PC-3 (cell line): ENCODE data around the gene TAX1BP3. TPM values are rescaled to one million over a fixed set of nuclear protein-coding genes. Genes with fewer than 3 reads are reported as not detected.

Experiments
- ATAC-seq: fragments of 200-7000 bp; cut with Tn5 transposase; 2 replicates; pipeline ENCODE4 v1.9.1; 2020; ENCODE audit warnings: mild to moderate bottlenecking, moderate library complexity
- BruUV-seq: library from RNA; stranded (reverse); fragments of 400-500 nt; replicated peaks from 2 replicates; lab custom pipeline; 2021; lab: Mats Ljungman, UMichigan
- CTCF ChIA-PET: fragments of 300-600 bp; sonication (Branson Sonifier 250); formaldehyde crosslinking; loops from one replicate; lab custom pipeline; 2022; ENCODE audit warnings: antibody characterized with exemption; lab: Charles Lee
- POLR2A ChIA-PET: fragments of 300-600 bp; sonication (Branson Sonifier 250); formaldehyde crosslinking; loops from one replicate; lab custom pipeline; 2022; ENCODE audit warnings: antibody characterized with exemption; ENCODE audit not compliant: unreplicated experiment; lab: Charles Lee
- DNase-seq: peaks from one replicate; pipeline ENCODE4 v3.0.0-alpha.2; 2015
- H2AFZ ChIP-seq: fragments of 300-600 bp; sonication (generic); 2 replicates; pipeline ENCODE4 v1.6.0; 2016; ENCODE audit warnings: antibody characterized with exemption, low read length
- H3F3A ChIP-seq: fragments of 300-600 bp; sonication (generic); one replicate; pipeline ENCODE4 v1.6.0; 2017; ENCODE audit warnings: antibody characterized with exemption, low read length, control low read depth, mild to moderate bottlenecking; ENCODE audit not compliant: unreplicated experiment
- H3K27ac ChIP-seq: fragments of 300-600 bp; sonication (generic); 2 replicates; pipeline ENCODE4 v1.5.1; 2016; ENCODE audit warnings: mild to moderate bottlenecking, low read length
- H3K27me3 ChIP-seq: fragments of 300-600 bp; sonication (generic); 2 replicates; pipeline ENCODE4 v1.6.1; 2016; ENCODE audit warnings: low read length, mixed read lengths
- H3K36me3 ChIP-seq: fragments of 300-600 bp; sonication (generic); 2 replicates; pipeline ENCODE4 v1.6.1; 2016; ENCODE audit warnings: low read depth, mixed run types, low read length, mixed read lengths
- H3K4me1 ChIP-seq: fragments of 300-600 bp; sonication (generic); 2 replicates; pipeline ENCODE4 v1.5.1; 2016; ENCODE audit warnings: low read length; ENCODE audit not compliant: insufficient read depth
- H3K4me2 ChIP-seq: fragments of 300-600 bp; sonication (generic); 2 replicates; pipeline ENCODE4 v1.6.0; 2016; ENCODE audit warnings: low read length
- H3K4me3 ChIP-seq: fragments of 300-600 bp; sonication (generic); 2 replicates; pipeline ENCODE4 v1.5.1; 2016; ENCODE audit warnings: mild to moderate bottlenecking, low read length, mixed read lengths
- H3K79me2 ChIP-seq: fragments of 300-600 bp; sonication (generic); 2 replicates; pipeline ENCODE4 v1.6.1; 2017; ENCODE audit warnings: low read length, mixed read lengths
- H3K9ac ChIP-seq: fragments of 300-600 bp; sonication (generic); 2 replicates; pipeline ENCODE4 v1.6.0; 2016; ENCODE audit warnings: mild to moderate bottlenecking, low read length
- H3K9me2 ChIP-seq: fragments of 300-600 bp; sonication (generic); replicated peaks from 2 replicates; pipeline ENCODE4 v1.6.1; 2016; ENCODE audit warnings: mixed run types, low read length, mixed read lengths
- H3K9me3 ChIP-seq: fragments of 300-600 bp; sonication (generic); 2 replicates; pipeline ENCODE4 v1.6.1; 2016; ENCODE audit warnings: low read length, mixed read lengths
- H4K20me1 ChIP-seq: fragments of 300-600 bp; sonication (generic); 2 replicates; pipeline ENCODE4 v1.6.1; 2016; ENCODE audit warnings: low read length, mixed read lengths
- CTCF ChIP-seq: fragments of 300-600 bp; sonication (generic); conservative IDR thresholded peaks from 2 replicates; pipeline ENCODE4 v1.5.1; 2017; ENCODE audit warnings: antibody characterized with exemption, low read depth, mild to moderate bottlenecking, low read length
- EZH2 ChIP-seq: fragments of 300-600 bp; sonication (generic); IDR thresholded peaks from one replicate; pipeline ENCODE4 v1.6.1; 2017; ENCODE audit warnings: antibody characterized with exemption, mild to moderate bottlenecking, low read length; ENCODE audit not compliant: unreplicated experiment
- EZH2phosphoT487 ChIP-seq: fragments of 300-600 bp; sonication (generic); IDR thresholded peaks from 2 replicates; pipeline ENCODE4 v1.6.1; 2018; ENCODE audit warnings: mild to moderate bottlenecking, antibody characterized with exemption, low read length, borderline replicate concordance
- intact Hi-C: fragments of 100-400 bp; cut with micrococcal nuclease; formaldehyde crosslinking; loops from 2 replicates; pipeline ENCODE4 v1.9.0; 2023
- total RNA-seq: library from RNA; depleted of rRNA; stranded (reverse); fragments of >200 nt; gene quantifications from 2 replicates; pipeline ENCODE4 v1.2.3, GENCODE V29; 2014

TAX1BP3 gene
- total RNA-seq, 1 experiment from 2014 or later, result 87.7 TPM

- ChIA-PET CTCF (interaction anchor here (0.6 kb wide), 1 partner anchor 23 kb away, joined by 3 read pairs; no protein-coding TSS in a partner anchor), POLR2A (interaction anchor here (0.7 kb wide), 1 partner anchor 8 kb away, joined by 3 read pairs; no protein-coding TSS in a partner anchor)
- Histone ChIP-seq H4K20me1 (no peaks in the 10 kb centered on the region), H3K9me3 (no peaks in the 10 kb centered on the region), H3K4me2 (peak overlapping the region; percentile 44; the same call in 1 of the 2 replicates), H3K9ac (no peak overlapping the region), H3K27ac (peak overlapping the region; percentile 51), H3F3A (no peaks in the 10 kb centered on the region), H3K4me3 (no peak overlapping the region), H3K9me2 (no peaks in the 10 kb centered on the region), H3K36me3 (no peaks in the 10 kb centered on the region), H3K79me2 (no peaks in the 10 kb centered on the region), H2AFZ (no peak overlapping the region), H3K4me1 (peaks cover 9% of the 10 kb centered on the region), H3K27me3 (no peaks in the 10 kb centered on the region)
- intact Hi-C loops, result no loop called here
- ATAC-seq (peak; percentile 81), DNase-seq (peak; percentile 58)
- TF ChIP-seq EZH2 (no peak), EZH2phosphoT487 (no peak), CTCF (no peak)
- BruUV-seq, result no TSS peak
Measured at GRCh38 chr17:3659541-3660111, 8.8 kb downstream of the TAX1BP3 start.

- DNase-seq (no peak), ATAC-seq (no peak)
- no peaks in the 10 kb centered on the region for H3K9me2 ChIP-seq
- CTCF ChIA-PET, result interaction anchor here (0.6 kb wide), 1 partner anchor 22 kb away, joined by 3 read pairs; no protein-coding TSS in a partner anchor
- H3K79me2 ChIP-seq, result no peaks in the 10 kb centered on the region
- no peak overlapping the region for H2AFZ ChIP-seq
- no peaks in the 10 kb centered on the region for H3K36me3 ChIP-seq
- no peaks in the 10 kb centered on the region for H3F3A ChIP-seq
- H3K27me3 ChIP-seq, result no peaks in the 10 kb centered on the region
- no peak overlapping the region for H3K4me3 ChIP-seq
- no TSS peak for BruUV-seq
- POLR2A ChIA-PET, result no interaction called here
- no peaks in the 10 kb centered on the region for H4K20me1 ChIP-seq
- H3K27ac ChIP-seq, result no peak overlapping the region
- no peaks in the 10 kb centered on the region for H3K9me3 ChIP-seq
- peaks cover 9% of the 10 kb centered on the region for H3K4me1 ChIP-seq
- intact Hi-C loops, result no loop called here
- no peak overlapping the region for H3K9ac ChIP-seq
- TF ChIP-seq EZH2phosphoT487 (no peak), EZH2 (no peak), CTCF (no peak)
- H3K4me2 ChIP-seq, result no peak overlapping the region
Measured at GRCh38 chr17:3658784-3659449, 9.5 kb downstream of the TAX1BP3 start.
